K562 (cell line): ENCODE measurements around the gene MYCBP2. TPM values are rescaled to one million over a fixed set of nuclear protein-coding genes. Genes with fewer than 3 reads are reported as not detected.
A peak's percentile ranks its signal among the peaks of the same experiment; 100 is the strongest.

Experiments
- ATF1 ChIP-seq, 2 experiments: fragments of 450-650 bp in 1 of 2; IDR thresholded peaks; 2 replicates each; pipeline ENCODE4 v1.6.1; 2016; ENCODE audit warnings: missing compliant biosample characterization in 1 of 2, missing genetic modification characterization in 1 of 2
- FIP1L1 ChIP-seq: fragments of 200-400 bp; formaldehyde crosslinking; IDR thresholded peaks from 2 replicates; pipeline ENCODE4 v1.6.1; 2018; ENCODE audit warnings: mild to moderate bottlenecking, low read depth, low read length; ENCODE audit not compliant: poor library complexity, severe bottlenecking
- GMEB1 ChIP-seq: fragments of 250-450 bp; sonication (Bioruptor Pico); IDR thresholded peaks from 2 replicates; pipeline ENCODE4 v1.4.0; 2020; ENCODE audit warnings: mild to moderate bottlenecking
- HNRNPLL ChIP-seq: fragments of 200-400 bp; formaldehyde crosslinking; IDR thresholded peaks from 2 replicates; pipeline ENCODE4 v1.6.1; 2017; ENCODE audit warnings: low read length, low read depth, mild to moderate bottlenecking; ENCODE audit not compliant: poor library complexity, severe bottlenecking
- L3MBTL2 ChIP-seq: fragments of 450-650 bp; IDR thresholded peaks from 2 replicates; pipeline ENCODE4 v1.6.1; 2016; ENCODE audit warnings: mild to moderate bottlenecking, moderate library complexity
- NKRF ChIP-seq: fragments of 450-650 bp; IDR thresholded peaks from 2 replicates; pipeline ENCODE4 v1.6.1; 2016; ENCODE audit warnings: borderline replicate concordance
- PCBP1 ChIP-seq: fragments of 200-400 bp; formaldehyde crosslinking; IDR thresholded peaks from 2 replicates; pipeline ENCODE4 v1.6.1; 2018; ENCODE audit warnings: mild to moderate bottlenecking, low read depth, low read length; ENCODE audit not compliant: poor library complexity, severe bottlenecking
- RFX7 ChIP-seq: fragments of 250-450 bp; sonication (Bioruptor Pico); IDR thresholded peaks from 2 replicates; pipeline ENCODE4 v1.5.1; 2021; ENCODE audit warnings: mild to moderate bottlenecking
- TCF15 ChIP-seq: fragments of 250-450 bp; sonication (Bioruptor Pico); IDR thresholded peaks from 2 replicates; pipeline ENCODE4 v1.8.0; 2022; ENCODE audit warnings: moderate library complexity, mild to moderate bottlenecking, inconsistent platforms
- VEZF1 ChIP-seq: fragments of 200-800 bp; sonication (Bioruptor generic); IDR thresholded peaks from 2 replicates; pipeline ENCODE4 v1.6.1; 2017; ENCODE audit warnings: missing genetic modification characterization, missing compliant biosample characterization
- ZNF318 ChIP-seq, 2 experiments: fragments of 450-650 bp; IDR thresholded peaks; 2 replicates each; pipeline ENCODE4 v1.6.1; 2016; ENCODE audit warnings: mild to moderate bottlenecking in 2 of 2, borderline replicate concordance in 1 of 2, low read depth in 1 of 2, moderate library complexity in 1 of 2
- ZNF668 ChIP-seq: fragments of 250-450 bp; sonication (Bioruptor Pico); IDR thresholded peaks from 2 replicates; pipeline ENCODE4 v1.8.0; 2022; ENCODE audit warnings: mild to moderate bottlenecking, inconsistent platforms
- polyA plus RNA-seq, 8 experiments: library from polyadenylated mRNA; depleted of rRNA in 4 of 8; stranded (reverse) in 5 of 8; unstranded in 3 of 8; fragments of >200 nt; fragmentation: Nextera tagmentation in 2 of 8; fragmentation: Illumina TruSeq in 1 of 8; extraction: Ambion mirVana in 2 of 8; extraction: Trizol in 1 of 8; gene quantifications; 2 replicates each; pipeline versions ENCODE4 v1.2.1 to v1.2.3, GENCODE V29; 2011 to 2014; ENCODE audit warnings: inconsistent platforms in 1 of 8, missing spikeins in 1 of 8
- total RNA-seq, 7 experiments: library from RNA; depleted of rRNA in 6 of 7; stranded (reverse); fragments of >200 nt in 6 of 7; fragmentation: Illumina TruSeq in 2 of 7; extraction: Trizol in 2 of 7; gene quantifications; 2 replicates each; pipeline versions ENCODE4 v1.2.1 to v1.2.3, GENCODE V29; 2011 to 2021; ENCODE audit warnings: low replicate concordance in 1 of 7

Gene MYCBP2
- total and polyA plus RNA-seq, 9 of the 15 experiments (the other 6 are each of a cell fraction or from before 2014, with no cell fraction given), result 13.2 to 47.2 (median 28.9) TPM

GRCh38 chr13:77026255-77026860 is 300.5 kb downstream of the MYCBP2 start (continued):
- TF ChIP-seq ZNF318 (IDR thresholded peaks at IDR 0.05; ENCODE audit: borderline replicate concordance in 1 of 2, low read depth in 1 of 2), result no peak
- TF ChIP-seq ZNF668, result no peak
- TF ChIP-seq HNRNPLL, result peak; percentile 40
- TF ChIP-seq GMEB1 (CRISPR knock-in tag), result 0 out of 2 replicates have a peak, but pooled peaks have one; percentile 7
- peak; percentile 53 for TF ChIP-seq FIP1L1
- peak; percentile 29 for TF ChIP-seq PCBP1
- peak; percentile 85 for TF ChIP-seq NKRF
- no peak for TF ChIP-seq RFX7 (CRISPR knock-in tag)
- TF ChIP-seq L3MBTL2, result peak; percentile 84
- peak; percentile 96 for TF ChIP-seq VEZF1 (CRISPR knock-in tag)
- TF ChIP-seq ATF1 (CRISPR knock-in tag; IDR thresholded peaks at IDR 0.05), result no peak
- 0 out of 2 replicates have a peak, but pooled peaks have one; percentile 12 for TF ChIP-seq ATF1 (tag; IDR thresholded peaks at IDR 0.05)
- TF ChIP-seq TCF15 (CRISPR knock-in tag), result no peak
